MCF 10A (cell line): ENCODE results near the gene STK38L. TPM values are rescaled to one million over a fixed set of nuclear protein-coding genes. Genes with fewer than 3 reads are reported as not detected.

Experiments
- BruUV-seq: library from RNA; stranded (reverse); fragments of 400-500 nt; replicated peaks from 2 replicates; lab custom pipeline; 2021; lab: Mats Ljungman, UMichigan
- CTCF ChIA-PET: fragments of 300-600 bp; sonication (Branson Sonifier 250); formaldehyde crosslinking; extraction: SDS; loops from one replicate; lab custom pipeline; 2021; ENCODE audit warnings: antibody characterized with exemption, inconsistent platforms; lab: Yijun Ruan, JAX
- POLR2A ChIA-PET: fragments of 300-600, 350-650 bp; sonication (Branson Sonifier 250); formaldehyde crosslinking; extraction: SDS; loops from one replicate; lab custom pipeline; 2020; ENCODE audit warnings: antibody characterized with exemption, inconsistent platforms; lab: Yijun Ruan, JAX
- DNase-seq: peaks from one replicate; pipeline ENCODE4 v3.0.0-alpha.2; 2018; ENCODE audit not compliant: unreplicated experiment
- H3K27ac Mint-ChIP-seq: one replicate; pipeline ENCODE4 v1.8.0; 2022; ENCODE audit warnings: mild to moderate bottlenecking, low read depth, mixed read lengths; ENCODE audit not compliant: unreplicated experiment
- H3K27me3 Mint-ChIP-seq: one replicate; pipeline ENCODE4 v1.8.0; 2022; ENCODE audit warnings: mixed read lengths; ENCODE audit not compliant: insufficient read depth, unreplicated experiment
- H3K36me3 Mint-ChIP-seq: one replicate; pipeline ENCODE4 v1.8.0; 2022; ENCODE audit warnings: mild to moderate bottlenecking, moderate library complexity, mixed read lengths; ENCODE audit not compliant: insufficient read depth, unreplicated experiment
- H3K4me1 Mint-ChIP-seq: one replicate; pipeline ENCODE4 v1.8.0; 2022; ENCODE audit warnings: mixed read lengths; ENCODE audit not compliant: insufficient read depth, unreplicated experiment
- H3K4me3 Mint-ChIP-seq: one replicate; pipeline ENCODE4 v1.8.0; 2022; ENCODE audit warnings: mild to moderate bottlenecking, moderate library complexity, mixed read lengths; ENCODE audit not compliant: unreplicated experiment
- H3K9me3 Mint-ChIP-seq: one replicate; pipeline ENCODE4 v1.8.0; 2022; ENCODE audit warnings: mixed read lengths; ENCODE audit not compliant: unreplicated experiment
- CTCF ChIP-seq: fragments of 200-600 bp; IDR thresholded peaks from one replicate; pipeline ENCODE4 v1.8.0; 2022; ENCODE audit warnings: antibody characterized with exemption, mild to moderate bottlenecking; ENCODE audit not compliant: unreplicated experiment
- intact Hi-C: fragments of 100-400 bp; cut with micrococcal nuclease; formaldehyde crosslinking; loops from 2 replicates; pipeline ENCODE4 v1.14.1; 2022
- total RNA-seq: library from RNA; stranded (reverse); gene quantifications from 2 replicates; pipeline ENCODE4 v1.2.3, GENCODE V29; 2022

The STK38L gene
- total RNA-seq, 1 experiment from 2014 or later, result 18.1 TPM

GRCh38 chr12:27361372-27361771 lies 117.3 kb downstream of the STK38L start:
- ChIA-PET CTCF (interaction anchor here (0.9 kb wide), 1 partner anchor 20 kb away, joined by 3 read pairs; no protein-coding TSS in a partner anchor), POLR2A (interaction anchor here (1.6 kb wide), 1 partner anchor 28 kb away, joined by 4 read pairs; no protein-coding TSS in a partner anchor)
- DNase-seq, result no peak
- Mint-ChIP-seq H3K36me3 (no peaks in the 10 kb centered on the region), H3K27me3 (no peaks in the 10 kb centered on the region), H3K9me3 (peaks cover 7% of the 10 kb centered on the region), H3K4me1 (no peaks in the 10 kb centered on the region), H3K27ac (no peak overlapping the region), H3K4me3 (no peak overlapping the region)
- intact Hi-C loops, result no loop called here
- TF ChIP-seq CTCF, result no peak
- BruUV-seq, result no TSS peak

- ChIA-PET CTCF (no interaction called here), POLR2A (interaction anchor here (0.6 kb wide), 1 partner anchor 16 kb away, joined by 3 read pairs; no protein-coding TSS in a partner anchor)
- no TSS peak for BruUV-seq
- no peak for DNase-seq
- H3K36me3 Mint-ChIP-seq, result no peaks in the 10 kb centered on the region
- intact Hi-C loops, result no loop called here
- no peaks in the 10 kb centered on the region for H3K27me3 Mint-ChIP-seq
- TF ChIP-seq CTCF, result no peak
- no peak overlapping the region for H3K27ac Mint-ChIP-seq
- H3K4me1 Mint-ChIP-seq, result no peaks in the 10 kb centered on the region
- no peak overlapping the region for H3K4me3 Mint-ChIP-seq
- peaks cover 7% of the 10 kb centered on the region for H3K9me3 Mint-ChIP-seq
These were observed 122.5 kb downstream of the STK38L start for GRCh38 chr12:27366621-27367020.

- Mint-ChIP-seq H3K4me3 (no peak overlapping the region), H3K27me3 (no peaks in the 10 kb centered on the region), H3K36me3 (no peaks in the 10 kb centered on the region), H3K27ac (no peak overlapping the region), H3K4me1 (no peaks in the 10 kb centered on the region), H3K9me3 (peaks cover 7% of the 10 kb centered on the region)
- intact Hi-C loops, result no loop called here
- TF ChIP-seq CTCF, result no peak
- ChIA-PET CTCF (interaction anchor here (1.2 kb wide), 1 partner anchor 20 kb away, joined by 3 read pairs; no protein-coding TSS in a partner anchor), POLR2A (no interaction called here)
- no TSS peak for BruUV-seq
- DNase-seq, result no peak
These were observed 123.0 kb downstream of the STK38L start for GRCh38 chr12:27367078-27367477.

Other genes with a start within 250 kb of the STK38L start
- 112 and 119 TPM in 2 replicates for gene TM7SF3, start 229.9 kb upstream of the STK38L start, total RNA-seq
- 43.9 and 50.0 TPM in 2 replicates for gene MED21, start 221.7 kb upstream of the STK38L start, total RNA-seq
- not detected in 2 replicates for gene C12orf71, start 161.7 kb upstream of the STK38L start, total RNA-seq
- 18.0 and 20.0 TPM in 2 replicates for gene BMAL2, start 88.5 kb downstream of the STK38L start, total RNA-seq
- gene SMCO2, start 202.4 kb downstream of the STK38L start, total RNA-seq, result 0.37 TPM in 1 of 2 replicates, not detected in the other